HepG2 (cell line): ENCODE results near the gene RAB8A. TPM values are rescaled to one million over a fixed set of nuclear protein-coding genes. Genes with fewer than 3 reads are reported as not detected.

Experiments
- ARID2 ChIP-seq: sonication (generic); formaldehyde crosslinking; IDR thresholded peaks from 2 replicates; pipeline ENCODE4 v1.8.1; 2022; ENCODE audit warnings: mild to moderate bottlenecking, missing genetic modification reagents, borderline replicate concordance
- ATF1 ChIP-seq: IDR thresholded peaks from 2 replicates; pipeline ENCODE4 v1.6.1; 2016; ENCODE audit warnings: mild to moderate bottlenecking, control low read depth
- ATM ChIP-seq: fragments of 450-650 bp; IDR thresholded peaks from 2 replicates; pipeline ENCODE4 v1.7.1; 2017; ENCODE audit warnings: mild to moderate bottlenecking, borderline replicate concordance
- ELF4 ChIP-seq: sonication (generic); formaldehyde crosslinking; IDR thresholded peaks from 2 replicates; pipeline ENCODE4 v1.5.0; 2020; ENCODE audit warnings: missing genetic modification reagents, mild to moderate bottlenecking, moderate library complexity, borderline replicate concordance
- GMEB1 ChIP-seq: sonication (generic); formaldehyde crosslinking; IDR thresholded peaks from 2 replicates; pipeline ENCODE4 v1.5.1; 2020; ENCODE audit warnings: missing genetic modification reagents, mild to moderate bottlenecking, borderline replicate concordance
- GPBP1L1 ChIP-seq: sonication (generic); formaldehyde crosslinking; IDR thresholded peaks from 2 replicates; pipeline ENCODE4 v1.5.0; 2020; ENCODE audit warnings: mild to moderate bottlenecking, missing genetic modification reagents
- KLF13 ChIP-seq: sonication (generic); formaldehyde crosslinking; IDR thresholded peaks from 2 replicates; pipeline ENCODE4 v1.4.0; 2020; ENCODE audit warnings: mild to moderate bottlenecking, missing genetic modification reagents
- MLX ChIP-seq: IDR thresholded peaks from 2 replicates; pipeline ENCODE4 v1.6.1; 2016
- PATZ1 ChIP-seq: sonication (generic); formaldehyde crosslinking; IDR thresholded peaks from 2 replicates; pipeline ENCODE4 v1.4.0; 2020; ENCODE audit warnings: missing genetic modification reagents
- SALL2 ChIP-seq: sonication (generic); formaldehyde crosslinking; IDR thresholded peaks from 2 replicates; pipeline ENCODE4 v1.8.1; 2023; ENCODE audit warnings: mild to moderate bottlenecking, missing genetic modification reagents, inconsistent platforms
- ZNF3 ChIP-seq: IDR thresholded peaks from 2 replicates; pipeline ENCODE4 v1.7.0; 2017; ENCODE audit warnings: inconsistent platforms
- polyA plus RNA-seq, 8 experiments: library from polyadenylated mRNA; depleted of rRNA in 3 of 8; stranded (reverse) in 7 of 8; unstranded in 1 of 8; fragments of >200 nt; fragmentation: Illumina TruSeq in 4 of 8; extraction: Trizol in 4 of 8; gene quantifications; 2 replicates each; pipeline versions ENCODE4 v1.2.1 to v1.2.3, GENCODE V29; 2011 to 2016; ENCODE audit warnings: low read depth in 4 of 8, missing spikeins in 1 of 8, mixed read lengths in 1 of 8; ENCODE audit not compliant: insufficient read depth in 1 of 8
- total RNA-seq, 5 experiments: library from RNA; depleted of rRNA; stranded (reverse); fragments of >200 nt; fragmentation: Illumina TruSeq; extraction: Trizol; gene quantifications; 2 replicates each; pipeline ENCODE4 v1.2.3, GENCODE V29; 2016; ENCODE audit warnings: low read depth in 1 of 5
- TF ChIP-seq, protein P1 (sequence below): IDR thresholded peaks from 2 replicates; pipeline ENCODE4 v1.6.1; 2012; ENCODE audit warnings: low read depth, low read length, improper control_type of control experiment
- TF ChIP-seq, protein P2 (sequence below): sonication (generic); formaldehyde crosslinking; IDR thresholded peaks from 2 replicates; pipeline ENCODE4 v1.8.1; 2023; ENCODE audit warnings: mild to moderate bottlenecking, missing genetic modification reagents
- TF ChIP-seq, protein P3 (sequence below): sonication (generic); formaldehyde crosslinking; IDR thresholded peaks from 2 replicates; pipeline ENCODE4 v1.4.0; 2020; ENCODE audit warnings: mild to moderate bottlenecking, missing genetic modification reagents, borderline replicate concordance

Gene RAB8A
- total and polyA plus RNA-seq, 2 of the 13 experiments (the other 11 are each of a cell fraction or from before 2014, with no cell fraction given): 36.7 to 45.0 TPM

- TF ChIP-seq, protein P1, sequence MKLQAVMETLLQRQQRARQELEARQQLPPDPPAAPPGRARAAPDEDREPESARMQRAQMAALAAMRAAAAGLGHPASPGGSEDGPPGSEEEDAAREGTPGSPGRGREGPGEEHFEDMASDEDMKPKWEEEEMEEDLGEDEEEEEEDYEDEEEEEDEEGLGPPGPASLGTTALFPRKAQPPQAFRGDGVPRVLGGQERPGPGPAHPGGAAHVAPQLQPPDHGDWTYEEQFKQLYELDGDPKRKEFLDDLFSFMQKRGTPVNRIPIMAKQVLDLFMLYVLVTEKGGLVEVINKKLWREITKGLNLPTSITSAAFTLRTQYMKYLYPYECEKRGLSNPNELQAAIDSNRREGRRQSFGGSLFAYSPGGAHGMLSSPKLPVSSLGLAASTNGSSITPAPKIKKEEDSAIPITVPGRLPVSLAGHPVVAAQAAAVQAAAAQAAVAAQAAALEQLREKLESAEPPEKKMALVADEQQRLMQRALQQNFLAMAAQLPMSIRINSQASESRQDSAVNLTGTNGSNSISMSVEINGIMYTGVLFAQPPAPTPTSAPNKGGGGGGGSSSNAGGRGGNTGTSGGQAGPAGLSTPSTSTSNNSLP: 0 out of 2 replicates have a peak, but pooled peaks have one; percentile 19
- TF ChIP-seq ARID2 (CRISPR knock-in tag) (no peak), KLF13 (CRISPR knock-in tag) (no peak), GMEB1 (CRISPR knock-in tag) (no peak), ELF4 (no peak), MLX (CRISPR knock-in tag) (no peak), PATZ1 (CRISPR knock-in tag) (no peak), ATF1 (CRISPR knock-in tag) (no peak), GPBP1L1 (CRISPR knock-in tag) (no peak), ATM (no peak), SALL2 (CRISPR knock-in tag) (no peak), ZNF3 (CRISPR knock-in tag) (no peak)
- TF ChIP-seq, protein P2, sequence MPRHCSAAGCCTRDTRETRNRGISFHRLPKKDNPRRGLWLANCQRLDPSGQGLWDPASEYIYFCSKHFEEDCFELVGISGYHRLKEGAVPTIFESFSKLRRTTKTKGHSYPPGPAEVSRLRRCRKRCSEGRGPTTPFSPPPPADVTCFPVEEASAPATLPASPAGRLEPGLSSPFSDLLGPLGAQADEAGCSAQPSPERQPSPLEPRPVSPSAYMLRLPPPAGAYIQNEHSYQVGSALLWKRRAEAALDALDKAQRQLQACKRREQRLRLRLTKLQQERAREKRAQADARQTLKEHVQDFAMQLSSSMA (CRISPR knock-in tag): no peak
- TF ChIP-seq, protein P3, sequence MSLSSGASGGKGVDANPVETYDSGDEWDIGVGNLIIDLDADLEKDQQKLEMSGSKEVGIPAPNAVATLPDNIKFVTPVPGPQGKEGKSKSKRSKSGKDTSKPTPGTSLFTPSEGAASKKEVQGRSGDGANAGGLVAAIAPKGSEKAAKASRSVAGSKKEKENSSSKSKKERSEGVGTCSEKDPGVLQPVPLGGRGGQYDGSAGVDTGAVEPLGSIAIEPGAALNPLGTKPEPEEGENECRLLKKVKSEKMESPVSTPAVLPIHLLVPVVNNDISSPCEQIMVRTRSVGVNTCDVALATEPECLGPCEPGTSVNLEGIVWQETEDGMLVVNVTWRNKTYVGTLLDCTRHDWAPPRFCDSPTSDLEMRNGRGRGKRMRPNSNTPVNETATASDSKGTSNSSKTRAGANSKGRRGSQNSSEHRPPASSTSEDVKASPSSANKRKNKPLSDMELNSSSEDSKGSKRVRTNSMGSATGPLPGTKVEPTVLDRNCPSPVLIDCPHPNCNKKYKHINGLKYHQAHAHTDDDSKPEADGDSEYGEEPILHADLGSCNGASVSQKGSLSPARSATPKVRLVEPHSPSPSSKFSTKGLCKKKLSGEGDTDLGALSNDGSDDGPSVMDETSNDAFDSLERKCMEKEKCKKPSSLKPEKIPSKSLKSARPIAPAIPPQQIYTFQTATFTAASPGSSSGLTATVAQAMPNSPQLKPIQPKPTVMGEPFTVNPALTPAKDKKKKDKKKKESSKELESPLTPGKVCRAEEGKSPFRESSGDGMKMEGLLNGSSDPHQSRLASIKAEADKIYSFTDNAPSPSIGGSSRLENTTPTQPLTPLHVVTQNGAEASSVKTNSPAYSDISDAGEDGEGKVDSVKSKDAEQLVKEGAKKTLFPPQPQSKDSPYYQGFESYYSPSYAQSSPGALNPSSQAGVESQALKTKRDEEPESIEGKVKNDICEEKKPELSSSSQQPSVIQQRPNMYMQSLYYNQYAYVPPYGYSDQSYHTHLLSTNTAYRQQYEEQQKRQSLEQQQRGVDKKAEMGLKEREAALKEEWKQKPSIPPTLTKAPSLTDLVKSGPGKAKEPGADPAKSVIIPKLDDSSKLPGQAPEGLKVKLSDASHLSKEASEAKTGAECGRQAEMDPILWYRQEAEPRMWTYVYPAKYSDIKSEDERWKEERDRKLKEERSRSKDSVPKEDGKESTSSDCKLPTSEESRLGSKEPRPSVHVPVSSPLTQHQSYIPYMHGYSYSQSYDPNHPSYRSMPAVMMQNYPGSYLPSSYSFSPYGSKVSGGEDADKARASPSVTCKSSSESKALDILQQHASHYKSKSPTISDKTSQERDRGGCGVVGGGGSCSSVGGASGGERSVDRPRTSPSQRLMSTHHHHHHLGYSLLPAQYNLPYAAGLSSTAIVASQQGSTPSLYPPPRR (CRISPR knock-in tag): no peak
These were observed 32.7 kb upstream of the RAB8A start (continued) for GRCh38 chr19:16078759-16079707.
